ENCODE data around the gene APBB1. TPM values are rescaled to one million over a fixed set of nuclear protein-coding genes. Genes with fewer than 3 reads are reported as not detected.

Gene APBB1
- total RNA-seq, 1 experiment from 2014 or later = 12.4 TPM

DNA sequence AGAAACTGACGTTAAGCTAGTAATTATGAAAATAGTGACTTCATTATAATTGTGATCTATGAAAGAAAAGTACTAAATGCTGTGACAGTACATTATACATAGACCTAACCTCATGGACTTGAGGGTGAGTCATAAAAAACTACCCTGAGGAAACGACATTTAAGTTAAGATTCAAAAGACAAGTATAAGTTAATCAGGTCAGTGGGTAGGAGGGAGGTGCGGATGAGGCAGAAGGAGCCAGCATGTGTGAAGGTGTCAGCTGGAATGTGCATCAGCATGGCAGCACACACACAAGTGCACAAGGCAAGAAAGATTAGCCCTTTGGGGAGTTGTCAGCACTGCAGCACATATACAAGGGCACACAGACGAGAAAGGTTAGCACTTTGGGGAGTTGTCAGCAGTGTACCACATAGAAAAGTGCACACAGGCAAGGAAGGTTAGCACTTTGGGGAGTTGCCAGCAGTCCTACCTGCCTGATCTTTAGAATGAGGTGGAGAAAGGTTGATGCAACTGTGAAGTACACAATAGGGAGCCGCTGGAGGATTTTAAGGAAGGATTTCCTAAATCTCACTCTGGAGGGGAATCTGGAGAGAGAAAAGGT, 67.0 kb downstream of the APBB1 start:
- CTCF ChIA-PET = interaction anchor here (2.2 to 5.1 kb wide), 3 partner anchors 11 to 101 kb away, joined by 7 to 67 read pairs (median 7); no protein-coding TSS in a partner anchor
- H3K9ac ChIP-seq (ENCODE audit: low read length) = no peak overlapping the region
- no peak overlapping the region for H3K4me2 ChIP-seq (ENCODE audit: low read length)
- H3K4me3 ChIP-seq (replicated peaks in 1 of 2; ENCODE audit: low read depth in 1 of 2, low read length in 2 of 2) = no peak overlapping the region
- no TSS peak for BruUV-seq (replicated peaks)
- peaks cover 2 to 9% of the 10 kb centered on the region in 2 experiments; a peak in 3 of 4 replicates for H3K4me1 ChIP-seq (ENCODE audit: control insufficient read depth in 1 of 2, insufficient read depth in 2 of 2, low read length in 2 of 2)
- no peak for ATAC-seq
- intact Hi-C loops (cut with micrococcal nuclease) = loop anchor here (2.0 to 10.0 kb wide), 2 partner anchors 53 to 537 kb away; no protein-coding TSS in a partner anchor
- no peak overlapping the region for H2AFZ ChIP-seq (ENCODE audit: low read depth, low read length, poor library complexity, severe bottlenecking)
- H3K27ac ChIP-seq (ENCODE audit: low read depth, low read length) = no peak overlapping the region
- no peak for DNase-seq (ENCODE audit: low read depth, low spot score)
- RAD21 ChIA-PET (ENCODE audit: low non-redundant PET in 1 of 2, low total read pairs in 2 of 2, uncharacterized antibody in 2 of 2, unreplicated experiment in 2 of 2) = no interaction called here
- 0 out of 2 replicates have a peak, but pooled peaks cover 3% of the 10 kb centered on the region for H3K9me2 ChIP-seq (ENCODE audit: insufficient read depth)
- H3K27me3 ChIP-seq (ENCODE audit: insufficient read depth, low read length) = no peaks in the 10 kb centered on the region
- no peaks in the 10 kb centered on the region for H3K36me3 ChIP-seq (ENCODE audit: control insufficient read depth in 1 of 2, insufficient read depth in 2 of 2, low read length in 2 of 2)
- POLR2A ChIA-PET = no interaction called here
- no peaks in the 10 kb centered on the region for H3K79me2 ChIP-seq (ENCODE audit: insufficient read depth, low read length)
- no peaks in the 10 kb centered on the region for H4K20me1 ChIP-seq (ENCODE audit: insufficient read depth)
- TF ChIP-seq EZH2phosphoT487 (IDR thresholded peaks at IDR 0.05; ENCODE audit: borderline replicate concordance) (no peak), EZH2 (IDR thresholded peaks at IDR 0.05) (no peak), FOSL1 (IDR thresholded peaks at IDR 0.05; ENCODE audit: low read depth) (no peak), SIN3A (IDR thresholded peaks at IDR 0.05; ENCODE audit: low read depth) (no peak), TCF7L2 (IDR thresholded peaks at IDR 0.05; ENCODE audit: borderline replicate concordance, extremely low read depth, insufficient read depth, insufficient read length) (no peak), POLR2A (IDR thresholded peaks at IDR 0.05; ENCODE audit: borderline replicate concordance, extremely low read depth, insufficient read depth, insufficient read length) (no peak), POLR2AphosphoS5 (IDR thresholded peaks at IDR 0.05; ENCODE audit: low read depth, low read length) (no peak), RAD21 (IDR thresholded peaks at IDR 0.05; ENCODE audit: low read depth) (no peak), ZNF274 (IDR thresholded peaks at IDR 0.05; ENCODE audit: low read depth, low read length) (no peak), EGR1 (IDR thresholded peaks at IDR 0.05; ENCODE audit: low read depth) (no peak), JUND (IDR thresholded peaks at IDR 0.05) (no peak), SP1 (IDR thresholded peaks at IDR 0.05; ENCODE audit: low read depth) (no peak), CBX3 (IDR thresholded peaks at IDR 0.05; ENCODE audit: low read depth) (no peak), CEBPB (IDR thresholded peaks at IDR 0.05; ENCODE audit: low read depth) (no peak), YY1 (IDR thresholded peaks at IDR 0.05; ENCODE audit: extremely low read depth, insufficient replicate concordance, low read depth, low read length) (no peak)
- TF ChIP-seq, protein P1, sequence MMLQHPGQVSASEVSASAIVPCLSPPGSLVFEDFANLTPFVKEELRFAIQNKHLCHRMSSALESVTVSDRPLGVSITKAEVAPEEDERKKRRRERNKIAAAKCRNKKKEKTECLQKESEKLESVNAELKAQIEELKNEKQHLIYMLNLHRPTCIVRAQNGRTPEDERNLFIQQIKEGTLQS (IDR thresholded peaks at IDR 0.05) = no peak
- TF ChIP-seq, protein P2, sequence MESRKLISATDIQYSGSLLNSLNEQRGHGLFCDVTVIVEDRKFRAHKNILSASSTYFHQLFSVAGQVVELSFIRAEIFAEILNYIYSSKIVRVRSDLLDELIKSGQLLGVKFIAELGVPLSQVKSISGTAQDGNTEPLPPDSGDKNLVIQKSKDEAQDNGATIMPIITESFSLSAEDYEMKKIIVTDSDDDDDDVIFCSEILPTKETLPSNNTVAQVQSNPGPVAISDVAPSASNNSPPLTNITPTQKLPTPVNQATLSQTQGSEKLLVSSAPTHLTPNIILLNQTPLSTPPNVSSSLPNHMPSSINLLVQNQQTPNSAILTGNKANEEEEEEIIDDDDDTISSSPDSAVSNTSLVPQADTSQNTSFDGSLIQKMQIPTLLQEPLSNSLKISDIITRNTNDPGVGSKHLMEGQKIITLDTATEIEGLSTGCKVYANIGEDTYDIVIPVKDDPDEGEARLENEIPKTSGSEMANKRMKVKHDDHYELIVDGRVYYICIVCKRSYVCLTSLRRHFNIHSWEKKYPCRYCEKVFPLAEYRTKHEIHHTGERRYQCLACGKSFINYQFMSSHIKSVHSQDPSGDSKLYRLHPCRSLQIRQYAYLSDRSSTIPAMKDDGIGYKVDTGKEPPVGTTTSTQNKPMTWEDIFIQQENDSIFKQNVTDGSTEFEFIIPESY (IDR thresholded peaks at IDR 0.05; ENCODE audit: extremely low read depth, insufficient replicate concordance, low read length) = no peak
- TF ChIP-seq, protein P3, sequence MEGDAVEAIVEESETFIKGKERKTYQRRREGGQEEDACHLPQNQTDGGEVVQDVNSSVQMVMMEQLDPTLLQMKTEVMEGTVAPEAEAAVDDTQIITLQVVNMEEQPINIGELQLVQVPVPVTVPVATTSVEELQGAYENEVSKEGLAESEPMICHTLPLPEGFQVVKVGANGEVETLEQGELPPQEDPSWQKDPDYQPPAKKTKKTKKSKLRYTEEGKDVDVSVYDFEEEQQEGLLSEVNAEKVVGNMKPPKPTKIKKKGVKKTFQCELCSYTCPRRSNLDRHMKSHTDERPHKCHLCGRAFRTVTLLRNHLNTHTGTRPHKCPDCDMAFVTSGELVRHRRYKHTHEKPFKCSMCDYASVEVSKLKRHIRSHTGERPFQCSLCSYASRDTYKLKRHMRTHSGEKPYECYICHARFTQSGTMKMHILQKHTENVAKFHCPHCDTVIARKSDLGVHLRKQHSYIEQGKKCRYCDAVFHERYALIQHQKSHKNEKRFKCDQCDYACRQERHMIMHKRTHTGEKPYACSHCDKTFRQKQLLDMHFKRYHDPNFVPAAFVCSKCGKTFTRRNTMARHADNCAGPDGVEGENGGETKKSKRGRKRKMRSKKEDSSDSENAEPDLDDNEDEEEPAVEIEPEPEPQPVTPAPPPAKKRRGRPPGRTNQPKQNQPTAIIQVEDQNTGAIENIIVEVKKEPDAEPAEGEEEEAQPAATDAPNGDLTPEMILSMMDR (IDR thresholded peaks at IDR 0.05 in 2 of 3, conservative IDR thresholded peaks at IDR 0.05 in 1 of 3; ENCODE audit: borderline replicate concordance in 1 of 3, insufficient read depth in 1 of 3, low read depth in 2 of 3, low read length in 2 of 3) = no peak
- TF ChIP-seq, protein P4, sequence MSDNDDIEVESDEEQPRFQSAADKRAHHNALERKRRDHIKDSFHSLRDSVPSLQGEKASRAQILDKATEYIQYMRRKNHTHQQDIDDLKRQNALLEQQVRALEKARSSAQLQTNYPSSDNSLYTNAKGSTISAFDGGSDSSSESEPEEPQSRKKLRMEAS (IDR thresholded peaks at IDR 0.05) = no peak
- TF ChIP-seq, protein P5, sequence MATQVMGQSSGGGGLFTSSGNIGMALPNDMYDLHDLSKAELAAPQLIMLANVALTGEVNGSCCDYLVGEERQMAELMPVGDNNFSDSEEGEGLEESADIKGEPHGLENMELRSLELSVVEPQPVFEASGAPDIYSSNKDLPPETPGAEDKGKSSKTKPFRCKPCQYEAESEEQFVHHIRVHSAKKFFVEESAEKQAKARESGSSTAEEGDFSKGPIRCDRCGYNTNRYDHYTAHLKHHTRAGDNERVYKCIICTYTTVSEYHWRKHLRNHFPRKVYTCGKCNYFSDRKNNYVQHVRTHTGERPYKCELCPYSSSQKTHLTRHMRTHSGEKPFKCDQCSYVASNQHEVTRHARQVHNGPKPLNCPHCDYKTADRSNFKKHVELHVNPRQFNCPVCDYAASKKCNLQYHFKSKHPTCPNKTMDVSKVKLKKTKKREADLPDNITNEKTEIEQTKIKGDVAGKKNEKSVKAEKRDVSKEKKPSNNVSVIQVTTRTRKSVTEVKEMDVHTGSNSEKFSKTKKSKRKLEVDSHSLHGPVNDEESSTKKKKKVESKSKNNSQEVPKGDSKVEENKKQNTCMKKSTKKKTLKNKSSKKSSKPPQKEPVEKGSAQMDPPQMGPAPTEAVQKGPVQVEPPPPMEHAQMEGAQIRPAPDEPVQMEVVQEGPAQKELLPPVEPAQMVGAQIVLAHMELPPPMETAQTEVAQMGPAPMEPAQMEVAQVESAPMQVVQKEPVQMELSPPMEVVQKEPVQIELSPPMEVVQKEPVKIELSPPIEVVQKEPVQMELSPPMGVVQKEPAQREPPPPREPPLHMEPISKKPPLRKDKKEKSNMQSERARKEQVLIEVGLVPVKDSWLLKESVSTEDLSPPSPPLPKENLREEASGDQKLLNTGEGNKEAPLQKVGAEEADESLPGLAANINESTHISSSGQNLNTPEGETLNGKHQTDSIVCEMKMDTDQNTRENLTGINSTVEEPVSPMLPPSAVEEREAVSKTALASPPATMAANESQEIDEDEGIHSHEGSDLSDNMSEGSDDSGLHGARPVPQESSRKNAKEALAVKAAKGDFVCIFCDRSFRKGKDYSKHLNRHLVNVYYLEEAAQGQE (IDR thresholded peaks at IDR 0.05; ENCODE audit: low read depth) = no peak
- H3K9me3 ChIP-seq (ENCODE audit: control insufficient read depth in 1 of 2, insufficient read depth in 1 of 2, low read depth in 1 of 2, low read length in 2 of 2) = no peaks in the 10 kb centered on the region

Measured in HCT116 (cell line).